Fibroblast of pulmonary artery (primary cell): ENCODE data around the gene SULF2.

Source experiments
- DNase-seq: peaks from one replicate; pipeline ENCODE4 v3.0.0-alpha.2; 2010; ENCODE audit warnings: low read depth
- H3K4me3 ChIP-seq: replicated peaks from 2 replicates; pipeline ENCODE4 v1.5.1; 2011; ENCODE audit warnings: low read depth, mild to moderate bottlenecking, control low read depth, low read length, moderate library complexity
- CTCF ChIP-seq: IDR thresholded peaks from 2 replicates; pipeline ENCODE4 v1.5.1; 2011; ENCODE audit warnings: mild to moderate bottlenecking, control low read depth, low read length, inconsistent platforms; ENCODE audit errors: missing control alignments

The SULF2 gene

GRCh38 chr20:47788741-47789080, 3.4 kb upstream of the SULF2 start:
- no peak for DNase-seq
- no peak for TF ChIP-seq CTCF
- no peak overlapping the region for H3K4me3 ChIP-seq

DNA sequence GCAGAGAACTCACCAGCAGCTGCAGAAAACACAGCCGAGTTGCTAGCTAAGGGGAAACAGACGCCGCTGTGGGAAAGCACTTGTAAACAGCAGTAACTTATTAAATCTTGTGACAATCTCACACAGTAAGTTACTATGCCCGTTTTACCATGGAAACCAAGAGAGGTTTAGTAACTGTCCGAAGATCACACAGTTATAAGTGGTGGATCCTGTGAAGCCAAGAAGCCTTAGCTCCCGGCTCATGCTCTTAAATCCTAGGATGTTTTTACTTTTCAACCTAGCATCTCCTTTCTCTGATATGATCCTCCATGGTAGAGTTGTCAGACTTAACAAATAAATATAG, 1.5 kb upstream of the SULF2 start:
- H3K4me3 ChIP-seq, result peak overlapping the region; percentile 61
- no peak for DNase-seq
- TF ChIP-seq CTCF, result no peak

DNA sequence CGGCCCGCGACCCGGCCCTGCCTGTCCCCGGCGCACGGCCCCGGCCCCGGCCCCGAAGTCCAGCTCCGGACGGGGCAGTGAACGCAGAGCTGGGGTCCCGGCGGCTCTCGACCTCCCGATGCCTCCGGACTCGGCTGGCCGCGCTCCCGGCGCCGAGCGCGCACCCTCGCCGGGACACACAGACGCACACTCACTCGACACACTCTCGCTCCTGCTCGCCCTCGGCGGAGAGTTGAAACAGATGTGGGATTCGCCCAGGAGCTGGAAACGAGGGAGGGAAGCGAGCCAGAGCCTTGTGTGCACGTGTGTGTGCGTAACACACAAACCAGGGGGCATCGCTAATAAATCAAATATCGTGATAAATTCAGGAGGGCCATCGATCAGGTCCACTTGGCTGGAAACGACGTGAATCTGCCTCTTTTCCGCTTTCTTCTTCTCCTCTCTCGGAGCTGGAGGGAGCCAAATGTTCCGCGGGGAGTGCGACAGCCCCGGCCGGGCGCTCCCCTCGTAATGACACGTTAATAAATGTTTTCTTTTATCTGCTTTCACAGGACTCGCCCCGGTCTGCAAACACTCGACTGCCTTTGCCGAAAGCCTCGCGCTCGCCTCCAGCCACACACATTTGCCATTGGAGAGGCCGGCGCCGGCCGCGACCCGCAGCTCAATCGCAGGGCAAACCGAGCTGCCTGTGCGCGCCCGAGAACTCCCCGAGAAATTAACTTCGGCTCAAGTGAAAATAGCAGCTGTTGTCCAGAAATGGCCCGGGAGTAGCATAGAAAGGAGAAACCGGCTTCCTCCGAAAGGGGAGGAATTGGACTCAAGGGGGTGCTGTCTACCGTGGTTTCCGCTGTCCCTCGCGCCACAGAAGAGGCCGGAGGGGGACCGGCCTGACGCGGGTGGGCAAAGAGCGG, 828 bp upstream of the SULF2 start:
- peak; percentile 87 for DNase-seq
- peak; percentile 61 for TF ChIP-seq CTCF
- peak overlapping the region; percentile 61 for H3K4me3 ChIP-seq

- TF ChIP-seq CTCF, result peak; percentile 32
- DNase-seq, result peak; percentile 67
- H3K4me3 ChIP-seq, result peak overlapping the region; percentile 70
Observed at GRCh38 chr20:47784599-47785310, 526 bp downstream of the SULF2 start.

DNA sequence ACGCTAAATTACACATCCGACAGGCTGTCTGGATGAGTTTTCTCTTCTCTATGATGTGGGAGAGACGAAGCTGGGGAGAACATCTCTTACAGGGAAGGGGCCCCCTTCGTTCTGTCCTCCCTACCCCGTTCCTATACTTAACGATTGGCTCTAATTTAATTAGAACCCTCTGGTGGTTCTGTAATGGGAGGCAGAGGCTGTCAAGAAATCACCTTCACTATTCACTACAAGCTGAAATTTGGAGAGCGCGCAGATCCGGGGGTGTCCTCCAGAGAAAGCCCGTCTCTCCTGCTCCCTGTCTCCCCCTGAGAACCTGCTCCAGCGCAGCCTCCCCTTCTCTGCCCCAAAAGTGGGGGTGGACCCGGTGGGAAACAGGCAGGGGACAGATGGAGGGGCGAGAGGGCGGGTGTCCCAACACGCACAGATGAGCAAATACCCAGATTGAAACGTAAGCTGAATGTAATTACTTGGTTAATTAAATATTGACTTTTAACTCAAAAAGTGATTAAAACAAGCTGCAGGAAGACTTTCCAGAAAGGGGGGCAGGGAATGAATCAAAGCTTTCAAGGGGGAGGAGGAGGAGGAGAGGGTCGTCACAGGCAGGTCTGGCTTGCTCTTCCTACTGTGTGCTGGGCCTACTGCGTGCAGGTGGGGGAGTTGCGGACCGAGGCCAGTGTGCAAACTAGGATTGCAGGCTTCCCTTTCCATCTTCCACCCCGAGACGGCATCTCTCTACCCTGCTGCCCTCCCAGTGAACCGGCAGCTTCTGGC, 1.3 kb downstream of the SULF2 start:
- TF ChIP-seq CTCF, result no peak
- H3K4me3 ChIP-seq, result peak overlapping the region; percentile 70
- DNase-seq, result no peak

DNA sequence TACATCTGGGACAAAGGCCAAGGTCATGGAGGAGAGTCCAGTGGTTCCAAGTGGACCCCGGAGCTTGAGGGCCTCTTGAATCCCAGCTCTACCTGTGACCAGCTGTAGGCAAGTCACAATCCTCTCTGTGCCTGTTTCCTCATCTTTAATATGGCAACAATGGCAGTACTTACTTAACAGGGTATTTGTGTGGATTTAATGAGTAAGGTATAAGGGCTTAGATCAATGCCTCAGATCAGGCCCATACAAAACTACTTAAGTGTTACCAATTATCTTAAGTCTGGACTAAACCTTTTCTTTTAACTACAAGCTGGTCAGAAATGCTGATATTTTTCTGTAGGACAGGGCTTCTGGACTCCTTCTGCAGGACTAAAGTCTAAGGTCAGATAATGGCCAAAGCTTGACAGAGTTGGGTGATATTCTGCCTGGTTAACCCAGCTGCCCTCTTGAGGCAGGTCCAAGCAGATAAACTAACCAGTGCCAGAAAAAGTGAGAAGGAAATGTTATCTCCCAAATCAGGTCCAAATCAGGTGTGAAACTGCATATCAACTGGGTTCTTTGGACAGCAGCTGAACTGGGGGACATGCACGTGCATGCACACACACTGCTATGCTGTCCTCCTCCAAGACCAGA, 2.2 kb downstream of the SULF2 start:
- peak; percentile 5 for TF ChIP-seq CTCF
- DNase-seq, result no peak
- H3K4me3 ChIP-seq, result no peak overlapping the region
